NCI-H2081 treated with DMSO at 0.1 percent for 48 hours (cell line): Measurements from ENCODE around the gene HPGDS.
"Not testable (repeated sequence)": the region's sequence is repeated elsewhere in the genome, so short reads cannot be mapped to it uniquely, and the experiment has no call there.

Experiments
- DNase-seq: peaks from one replicate; lab custom pipeline; 2025; lab: John Stamatoyannopoulos, UW

The HPGDS gene

GRCh38 chr4:94342694-94343093 is at the start of gene HPGDS:
Gene HPGDS (minus strand): TSS chr4:94342836. CDS start chr4:94334629, 8,207 bp downstream.
- no peak for DNase-seq

- no peak for DNase-seq
Observed at GRCh38 chr4:94390804-94391410, 48.3 kb upstream of the HPGDS start.

- DNase-seq, result no peak
Observed at GRCh38 chr4:94389595-94390267, 47.1 kb upstream of the HPGDS start.

- not testable (repeated sequence) for DNase-seq
Observed at GRCh38 chr4:94387965-94388364, 45.3 kb upstream of the HPGDS start.

GRCh38 chr4:94385452-94385851 is 42.8 kb upstream of the HPGDS start:
- not testable (repeated sequence) for DNase-seq

GRCh38 chr4:94382891-94383290 is 40.3 kb upstream of the HPGDS start:
- not testable (repeated sequence) for DNase-seq

- no peak for DNase-seq
Observed at GRCh38 chr4:94378047-94378446, 35.4 kb upstream of the HPGDS start.

- no peak for DNase-seq
Observed at GRCh38 chr4:94377294-94377693, 34.7 kb upstream of the HPGDS start.

GRCh38 chr4:94375364-94375763 is 32.7 kb upstream of the HPGDS start:
- no peak for DNase-seq

GRCh38 chr4:94373752-94374151 is 31.1 kb upstream of the HPGDS start:
- DNase-seq, result no peak

GRCh38 chr4:94372991-94373390 is 30.4 kb upstream of the HPGDS start:
- no peak for DNase-seq

- no peak for DNase-seq
Observed at GRCh38 chr4:94372228-94372978, 29.8 kb upstream of the HPGDS start.

- DNase-seq, result no peak
Observed at GRCh38 chr4:94371290-94371689, 28.7 kb upstream of the HPGDS start.

GRCh38 chr4:94370533-94371254 is 28.1 kb upstream of the HPGDS start:
- DNase-seq, result no peak

- no peak for DNase-seq
Observed at GRCh38 chr4:94369046-94369445, 26.4 kb upstream of the HPGDS start.

GRCh38 chr4:94368459-94368858 is 25.8 kb upstream of the HPGDS start:
- no peak for DNase-seq

GRCh38 chr4:94365304-94365703 is 22.7 kb upstream of the HPGDS start:
- DNase-seq, result no peak

GRCh38 chr4:94364527-94364926 is 21.9 kb upstream of the HPGDS start:
- DNase-seq, result no peak

- no peak for DNase-seq
Observed at GRCh38 chr4:94363136-94363655, 20.6 kb upstream of the HPGDS start.

- DNase-seq, result no peak
Observed at GRCh38 chr4:94359838-94360237, 17.2 kb upstream of the HPGDS start.

- DNase-seq, result no peak
Observed at GRCh38 chr4:94359221-94359620, 16.6 kb upstream of the HPGDS start.

- DNase-seq, result no peak
Observed at GRCh38 chr4:94358101-94358500, 15.5 kb upstream of the HPGDS start.
